Neural cell (in vitro differentiated cells): ENCODE results near the gene MTFR2.
A peak's percentile ranks its signal among the peaks of the same experiment; 100 is the strongest.

Experiments
- CTCF ChIP-seq: fragments of 450-650 bp; IDR thresholded peaks from 2 replicates; pipeline ENCODE4 v1.5.1; 2014; ENCODE audit warnings: antibody characterized with exemption, mild to moderate bottlenecking, moderate library complexity; ENCODE audit not compliant: poor library complexity, severe bottlenecking
- EP300 ChIP-seq: fragments of 450-650 bp; conservative IDR thresholded peaks from 2 replicates; pipeline ENCODE4 v1.6.1; 2014; ENCODE audit warnings: antibody characterized with exemption, mild to moderate bottlenecking, moderate library complexity; ENCODE audit not compliant: poor library complexity, severe bottlenecking
- MXI1 ChIP-seq: fragments of 450-650 bp; conservative IDR thresholded peaks from 2 replicates; pipeline ENCODE4 v1.6.1; 2014; ENCODE audit warnings: antibody characterized with exemption, mild to moderate bottlenecking; ENCODE audit not compliant: poor library complexity, severe bottlenecking
- POLR2AphosphoS5 ChIP-seq: IDR thresholded peaks from 2 replicates; pipeline ENCODE4 v1.6.1; 2012
- SMC3 ChIP-seq: fragments of 450-650 bp; conservative IDR thresholded peaks from 2 replicates; pipeline ENCODE4 v1.6.1; 2014; ENCODE audit warnings: antibody characterized with exemption, mild to moderate bottlenecking, moderate library complexity; ENCODE audit not compliant: poor library complexity

- TF ChIP-seq POLR2AphosphoS5 = no peak
- TF ChIP-seq CTCF = peak; percentile 98
- no peak for TF ChIP-seq EP300
- peak; percentile 100 for TF ChIP-seq SMC3
- no peak for TF ChIP-seq MXI1
Measured at GRCh38 chr6:136226027-136226673, 24.0 kb downstream of the MTFR2 start.
